WTC11 (cell line): Measurements from ENCODE around the gene ABI3.

Experiments
- CREB1 ChIP-seq: sonication (generic); formaldehyde crosslinking; IDR thresholded peaks from 2 replicates; pipeline ENCODE4 v1.8.0; 2023; ENCODE audit warnings: mild to moderate bottlenecking, missing genetic modification reagents
- CREM ChIP-seq: sonication (generic); formaldehyde crosslinking; IDR thresholded peaks from 2 replicates; pipeline ENCODE4 v1.8.1; 2022; ENCODE audit warnings: mild to moderate bottlenecking, missing genetic modification reagents, moderate library complexity
- CTCF ChIP-seq: fragments of 200-600 bp; IDR thresholded peaks from 2 replicates; pipeline ENCODE4 v1.8.0; 2022; ENCODE audit warnings: antibody characterized with exemption
- SMAD3 ChIP-seq: sonication (generic); formaldehyde crosslinking; IDR thresholded peaks from 2 replicates; pipeline ENCODE4 v1.8.0; 2022; ENCODE audit warnings: missing genetic modification reagents, mild to moderate bottlenecking, borderline replicate concordance
- SP1 ChIP-seq: sonication (generic); formaldehyde crosslinking; conservative IDR thresholded peaks from 2 replicates; pipeline ENCODE4 v1.8.1; 2022; ENCODE audit warnings: missing genetic modification reagents
- TF ChIP-seq, protein P1 (sequence below): sonication (generic); formaldehyde crosslinking; IDR thresholded peaks from 2 replicates; pipeline ENCODE4 v1.8.1; 2023; ENCODE audit warnings: mild to moderate bottlenecking, missing genetic modification reagents, borderline replicate concordance
- TF ChIP-seq, protein P2 (sequence below): sonication (generic); formaldehyde crosslinking; conservative IDR thresholded peaks from 2 replicates; pipeline ENCODE4 v1.8.1; 2022; ENCODE audit warnings: mild to moderate bottlenecking, missing genetic modification reagents

GRCh38 chr17:49213847-49214246 is 3.3 kb downstream of the ABI3 start:
- TF ChIP-seq, protein P1, sequence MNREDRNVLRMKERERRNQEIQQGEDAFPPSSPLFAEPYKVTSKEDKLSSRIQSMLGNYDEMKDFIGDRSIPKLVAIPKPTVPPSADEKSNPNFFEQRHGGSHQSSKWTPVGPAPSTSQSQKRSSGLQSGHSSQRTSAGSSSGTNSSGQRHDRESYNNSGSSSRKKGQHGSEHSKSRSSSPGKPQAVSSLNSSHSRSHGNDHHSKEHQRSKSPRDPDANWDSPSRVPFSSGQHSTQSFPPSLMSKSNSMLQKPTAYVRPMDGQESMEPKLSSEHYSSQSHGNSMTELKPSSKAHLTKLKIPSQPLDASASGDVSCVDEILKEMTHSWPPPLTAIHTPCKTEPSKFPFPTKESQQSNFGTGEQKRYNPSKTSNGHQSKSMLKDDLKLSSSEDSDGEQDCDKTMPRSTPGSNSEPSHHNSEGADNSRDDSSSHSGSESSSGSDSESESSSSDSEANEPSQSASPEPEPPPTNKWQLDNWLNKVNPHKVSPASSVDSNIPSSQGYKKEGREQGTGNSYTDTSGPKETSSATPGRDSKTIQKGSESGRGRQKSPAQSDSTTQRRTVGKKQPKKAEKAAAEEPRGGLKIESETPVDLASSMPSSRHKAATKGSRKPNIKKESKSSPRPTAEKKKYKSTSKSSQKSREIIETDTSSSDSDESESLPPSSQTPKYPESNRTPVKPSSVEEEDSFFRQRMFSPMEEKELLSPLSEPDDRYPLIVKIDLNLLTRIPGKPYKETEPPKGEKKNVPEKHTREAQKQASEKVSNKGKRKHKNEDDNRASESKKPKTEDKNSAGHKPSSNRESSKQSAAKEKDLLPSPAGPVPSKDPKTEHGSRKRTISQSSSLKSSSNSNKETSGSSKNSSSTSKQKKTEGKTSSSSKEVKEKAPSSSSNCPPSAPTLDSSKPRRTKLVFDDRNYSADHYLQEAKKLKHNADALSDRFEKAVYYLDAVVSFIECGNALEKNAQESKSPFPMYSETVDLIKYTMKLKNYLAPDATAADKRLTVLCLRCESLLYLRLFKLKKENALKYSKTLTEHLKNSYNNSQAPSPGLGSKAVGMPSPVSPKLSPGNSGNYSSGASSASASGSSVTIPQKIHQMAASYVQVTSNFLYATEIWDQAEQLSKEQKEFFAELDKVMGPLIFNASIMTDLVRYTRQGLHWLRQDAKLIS (CRISPR knock-in tag): no peak
- TF ChIP-seq, protein P2, sequence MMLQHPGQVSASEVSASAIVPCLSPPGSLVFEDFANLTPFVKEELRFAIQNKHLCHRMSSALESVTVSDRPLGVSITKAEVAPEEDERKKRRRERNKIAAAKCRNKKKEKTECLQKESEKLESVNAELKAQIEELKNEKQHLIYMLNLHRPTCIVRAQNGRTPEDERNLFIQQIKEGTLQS (CRISPR knock-in tag): no peak
- no peak for TF ChIP-seq CREM (CRISPR knock-in tag)
- TF ChIP-seq CTCF: no peak
- no peak for TF ChIP-seq CREB1 (CRISPR knock-in tag)
- no peak for TF ChIP-seq SP1 (CRISPR knock-in tag)
- TF ChIP-seq SMAD3 (CRISPR knock-in tag): no peak
